H1 (cell line): ENCODE results near the gene CAPN1. TPM values are rescaled to one million over a fixed set of nuclear protein-coding genes. Genes with fewer than 3 reads are reported as not detected.

Source experiments
- CTCF ChIA-PET: fragments of 300-600 bp; sonication (Branson Sonifier 250); formaldehyde crosslinking; loops from one replicate; lab custom pipeline; 2021; ENCODE audit not compliant: partially characterized antibody; lab: Charles Lee
- POLR2A ChIA-PET: fragments of 300-600 bp; sonication (Branson Sonifier 250); formaldehyde crosslinking; loops from one replicate; lab custom pipeline; 2021; ENCODE audit warnings: inconsistent platforms; ENCODE audit not compliant: partially characterized antibody; lab: Charles Lee
- DNase-seq, 2 experiments: peaks; one replicate each; pipeline versions ENCODE4 v3.0.0 to v3.0.0-alpha.2; 2010 to 2022; ENCODE audit warnings: low spot score in 2 of 2, low read depth in 1 of 2, mixed read lengths in 1 of 2
- FAIRE-seq: peaks from 2 replicates; lab custom pipeline; 2011; peaks lifted over from hg19 to GRCh38; lab: Jason Lieb, UNC
- H2AFZ ChIP-seq: 2 replicates; pipeline ENCODE4 v1.8.1; 2012; ENCODE audit warnings: low read length, inconsistent platforms
- H2AK5ac ChIP-seq: 2 replicates; pipeline ENCODE4 v1.6.1; 2013; ENCODE audit warnings: low read depth, low read length
- H2BK120ac ChIP-seq: replicated peaks from 2 replicates; pipeline ENCODE3; 2013; ENCODE audit warnings: low read depth, low read length, inconsistent platforms
- H2BK12ac ChIP-seq: 2 replicates; pipeline ENCODE4 v1.6.1; 2013; ENCODE audit warnings: low read depth, low read length
- H2BK15ac ChIP-seq: 2 replicates; pipeline ENCODE4 v1.6.1; 2013; ENCODE audit warnings: low read length
- H2BK20ac ChIP-seq: 2 replicates; pipeline ENCODE4 v1.6.1; 2013; ENCODE audit warnings: low read length
- H2BK5ac ChIP-seq: 2 replicates; pipeline ENCODE4 v1.6.1; 2013; ENCODE audit warnings: low read depth, low read length
- H3K14ac ChIP-seq: 2 replicates; pipeline ENCODE4 v1.6.1; 2013; ENCODE audit warnings: inconsistent platforms; ENCODE audit not compliant: insufficient read length
- H3K18ac ChIP-seq: 2 replicates; pipeline ENCODE4 v1.6.1; 2013; ENCODE audit warnings: low read length; ENCODE audit errors: extremely low read depth
- H3K23ac ChIP-seq: 2 replicates; pipeline ENCODE4 v1.6.1; 2013; ENCODE audit warnings: inconsistent platforms; ENCODE audit not compliant: insufficient read length
- H3K23me2 ChIP-seq: 2 replicates; pipeline ENCODE4 v1.6.1; 2013; ENCODE audit warnings: low read depth, low read length
- H3K27ac ChIP-seq: 2 replicates; pipeline ENCODE4 v1.6.1; 2011; ENCODE audit warnings: low read depth, low read length, inconsistent platforms
- H3K27me3 ChIP-seq, 4 experiments: replicated peaks in 1 of 4; 1 replicate in 1 of 4; 2 replicates in 3 of 4; pipeline versions ENCODE4 v1.6.1 to v1.8.1; 2011 to 2013; ENCODE audit warnings: low read length in 3 of 4, mild to moderate bottlenecking in 3 of 4, inconsistent platforms in 2 of 4, mixed read lengths in 2 of 4, moderate library complexity in 1 of 4; ENCODE audit not compliant: control insufficient read depth in 3 of 4, insufficient read depth in 3 of 4; ENCODE audit errors: extremely low read depth in 1 of 4
- H3K36me3 ChIP-seq, 4 experiments: 2 replicates each; pipeline versions ENCODE4 v1.6.1 to v1.8.1; 2011 to 2013; ENCODE audit warnings: mild to moderate bottlenecking in 4 of 4, low read length in 3 of 4, moderate library complexity in 2 of 4, control low read depth in 1 of 4, inconsistent platforms in 1 of 4; ENCODE audit not compliant: insufficient read depth in 4 of 4, control insufficient read depth in 2 of 4
- H3K4ac ChIP-seq: replicated peaks from 2 replicates; pipeline ENCODE3; 2013; ENCODE audit warnings: low read length, low read depth, mixed read lengths, inconsistent platforms; ENCODE audit not compliant: insufficient read length
- H3K4me1 ChIP-seq, 4 experiments: replicated peaks in 1 of 4; 1 replicate in 1 of 4; 2 replicates in 3 of 4; pipeline versions ENCODE4 v1.6.1 to v1.8.1; 2011 to 2013; ENCODE audit warnings: low read length in 3 of 4, inconsistent platforms in 2 of 4, mixed read lengths in 1 of 4; ENCODE audit not compliant: insufficient read depth in 4 of 4, control insufficient read depth in 3 of 4
- H3K4me2 ChIP-seq, 2 experiments: 2 replicates each; pipeline versions ENCODE4 v1.6.1 to v1.8.1; 2011 to 2013; ENCODE audit warnings: low read depth in 2 of 2, low read length in 2 of 2, control low read depth in 1 of 2, inconsistent platforms in 1 of 2, mild to moderate bottlenecking in 1 of 2; ENCODE audit not compliant: insufficient read depth in 1 of 2
- H3K4me3 ChIP-seq, 4 experiments: fragments of 200-600, 300-600 bp in 1 of 4; sonication (generic), shearing (Covaris generic), sonication (Bioruptor Twin) in 1 of 4; 2 replicates each; pipeline versions ENCODE4 v1.5.1 to v1.8.1; 2011 to 2016; ENCODE audit warnings: low read length in 4 of 4, low read depth in 3 of 4, control low read depth in 2 of 4, inconsistent platforms in 2 of 4, mild to moderate bottlenecking in 2 of 4, mixed read lengths in 1 of 4, moderate library complexity in 1 of 4; ENCODE audit not compliant: insufficient read depth in 2 of 4; ENCODE audit errors: extremely low read depth in 1 of 4
- H3K56ac ChIP-seq: replicated peaks from 2 replicates; pipeline ENCODE3; 2013; ENCODE audit warnings: low read depth, mild to moderate bottlenecking, mixed read lengths, low read length, inconsistent platforms; ENCODE audit not compliant: insufficient read length
- H3K79me1 ChIP-seq: 2 replicates; pipeline ENCODE4 v1.6.1; 2013; ENCODE audit warnings: low read depth, low read length, control low read depth
- H3K79me2 ChIP-seq, 2 experiments: 2 replicates each; pipeline versions ENCODE4 v1.6.1 to v1.8.1; 2012 to 2013; ENCODE audit warnings: low read length in 2 of 2, mild to moderate bottlenecking in 2 of 2, inconsistent platforms in 1 of 2; ENCODE audit not compliant: insufficient read depth in 2 of 2, control insufficient read depth in 1 of 2
- H3K9ac ChIP-seq, 4 experiments: replicated peaks in 1 of 4; 1 replicate in 1 of 4; 2 replicates in 3 of 4; pipeline versions ENCODE4 v1.6.1 to v1.8.1; 2011 to 2013; ENCODE audit warnings: low read depth in 3 of 4, low read length in 3 of 4, control low read depth in 2 of 4, mild to moderate bottlenecking in 2 of 4, moderate library complexity in 2 of 4, inconsistent platforms in 1 of 4; ENCODE audit errors: extremely low read depth in 1 of 4
- H3K9me3 ChIP-seq, 2 experiments: 2 replicates each; pipeline versions ENCODE4 v1.6.1 to v1.8.1; 2012 to 2013; ENCODE audit warnings: mild to moderate bottlenecking in 2 of 2, moderate library complexity in 2 of 2, control low read depth in 1 of 2, inconsistent platforms in 1 of 2, low read depth in 1 of 2, low read length in 1 of 2, mixed read lengths in 1 of 2; ENCODE audit not compliant: insufficient read depth in 2 of 2
- H4K20me1 ChIP-seq, 2 experiments: replicated peaks in 1 of 2; 2 replicates each; pipeline versions ENCODE3 to v1.8.1; 2011 to 2013; ENCODE audit warnings: inconsistent platforms in 2 of 2, low read length in 2 of 2, mild to moderate bottlenecking in 1 of 2; ENCODE audit not compliant: insufficient read depth in 2 of 2, control insufficient read depth in 1 of 2
- H4K5ac ChIP-seq: 2 replicates; pipeline ENCODE4 v1.6.1; 2013; ENCODE audit warnings: low read length, low read depth, mixed read lengths, inconsistent platforms; ENCODE audit not compliant: insufficient read length
- H4K8ac ChIP-seq: 2 replicates; pipeline ENCODE4 v1.8.0; 2013; ENCODE audit warnings: mild to moderate bottlenecking, moderate library complexity, low read length, inconsistent platforms; ENCODE audit not compliant: insufficient read depth; ENCODE audit errors: extremely low read depth
- H4K91ac ChIP-seq: replicated peaks from 2 replicates; pipeline ENCODE3; 2013; ENCODE audit warnings: low read length, mixed read lengths, inconsistent platforms; ENCODE audit not compliant: insufficient read length
- CBX5 ChIP-seq: fragments of 300-800, 300-1000 bp; sonication (generic); IDR thresholded peaks from 2 replicates; pipeline ENCODE4 v1.7.1; 2016; ENCODE audit warnings: antibody characterized with exemption, low read length, low read depth
- CHD2 ChIP-seq: IDR thresholded peaks from 2 replicates; pipeline ENCODE4 v1.6.1; 2012; ENCODE audit warnings: low read length, improper control_type of control experiment
- NANOG ChIP-seq: IDR thresholded peaks from 2 replicates; pipeline ENCODE4 v1.6.1; 2011; ENCODE audit warnings: low read length, low read depth, mild to moderate bottlenecking, inconsistent platforms; ENCODE audit not compliant: insufficient read depth, poor library complexity, severe bottlenecking
- NRF1 ChIP-seq: IDR thresholded peaks from 2 replicates; pipeline ENCODE4 v1.6.1; 2011; ENCODE audit warnings: mild to moderate bottlenecking, low read depth, low read length, improper control_type of control experiment
- POLR2AphosphoS5 ChIP-seq: IDR thresholded peaks from 2 replicates; pipeline ENCODE4 v1.6.1; 2011; ENCODE audit warnings: low read depth, low read length
- RFX5 ChIP-seq: IDR thresholded peaks from 2 replicates; pipeline ENCODE4 v1.6.1; 2011; ENCODE audit warnings: low read depth, low read length, improper control_type of control experiment, borderline replicate concordance
- SIRT6 ChIP-seq: IDR thresholded peaks from one replicate; pipeline ENCODE4 v1.7.1; 2012; ENCODE audit warnings: low read length, inconsistent platforms
- WGBS, 2 experiments: shearing (Covaris generic) in 1 of 2; methylation state at CpG; one replicate each; pipeline versions ENCODE4 v1.1.6 to v1.1.7; 2013 to 2015; ENCODE audit warnings: low lambda C conversion rate in 2 of 2, mixed read lengths in 2 of 2, inconsistent platforms in 1 of 2, low coverage in 1 of 2, missing lambda C conversion rate in 1 of 2; ENCODE audit not compliant: insufficient replicate concordance in 2 of 2, insufficient coverage in 1 of 2, insufficient read length in 1 of 2; ENCODE audit errors: extremely low coverage in 1 of 2, missing lambda C conversion rate in 1 of 2; 5-methylcytosine and 5-hydroxymethylcytosine counted together
- polyA plus RNA-seq, 7 experiments: library from polyadenylated mRNA; depleted of rRNA in 3 of 7; stranded (reverse) in 5 of 7; unstranded in 2 of 7; fragments of >200 nt in 5 of 7; fragments of 200-250 nt in 2 of 7; gene quantifications; 1 replicate in 5 of 7; 2 replicates in 1 of 7; 4 replicates in 1 of 7; pipeline versions ENCODE4 v1.2.1 to v1.2.3, GENCODE V29; 2011 to 2013; ENCODE audit warnings: missing spikeins in 2 of 7, mixed read lengths in 2 of 7
- total RNA-seq: library from RNA; stranded (reverse); fragmentation: NEBNext Ultra II Directional; extraction: Animal tissue kit (Norgen Biotek cat#: 25700); gene quantifications from 2 replicates; pipeline ENCODE4 v1.2.1, GENCODE V29; 2021
- TF ChIP-seq, protein P1 (sequence below): IDR thresholded peaks from 2 replicates; pipeline ENCODE4 v1.6.1; 2011; ENCODE audit warnings: low read length, improper control_type of control experiment
- TF ChIP-seq, protein P2 (sequence below): IDR thresholded peaks from 2 replicates; pipeline ENCODE4 v1.6.1; 2011; ENCODE audit warnings: low read depth, mild to moderate bottlenecking, low read length; ENCODE audit not compliant: insufficient read depth

CAPN1 gene
- total and polyA plus RNA-seq, 2 of the 8 experiments (the other 6 are each of a cell fraction or from before 2014, with no cell fraction given), result 194 to 233 TPM

GRCh38 chr11:65241134-65241533 is 59.4 kb downstream of the CAPN1 start:
- POLR2A ChIA-PET, result interaction anchor here (1.1 to 6.8 kb wide), 4 partner anchors 10 to 35 kb away, joined by 3 to 38 read pairs (median 4); no protein-coding TSS in a partner anchor
- CTCF ChIA-PET, result interaction anchor here (1.2 to 5.7 kb wide), 2 partner anchors 9 to 15 kb away, joined by 4 to 35 read pairs; no protein-coding TSS in a partner anchor
- TF ChIP-seq, protein P1, sequence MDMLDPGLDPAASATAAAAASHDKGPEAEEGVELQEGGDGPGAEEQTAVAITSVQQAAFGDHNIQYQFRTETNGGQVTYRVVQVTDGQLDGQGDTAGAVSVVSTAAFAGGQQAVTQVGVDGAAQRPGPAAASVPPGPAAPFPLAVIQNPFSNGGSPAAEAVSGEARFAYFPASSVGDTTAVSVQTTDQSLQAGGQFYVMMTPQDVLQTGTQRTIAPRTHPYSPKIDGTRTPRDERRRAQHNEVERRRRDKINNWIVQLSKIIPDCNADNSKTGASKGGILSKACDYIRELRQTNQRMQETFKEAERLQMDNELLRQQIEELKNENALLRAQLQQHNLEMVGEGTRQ, result no peak
- TF ChIP-seq SIRT6 (no peak), POLR2AphosphoS5 (no peak), NRF1 (no peak), CBX5 (no peak), RFX5 (no peak), CHD2 (no peak), NANOG (no peak)
- TF ChIP-seq, protein P2, sequence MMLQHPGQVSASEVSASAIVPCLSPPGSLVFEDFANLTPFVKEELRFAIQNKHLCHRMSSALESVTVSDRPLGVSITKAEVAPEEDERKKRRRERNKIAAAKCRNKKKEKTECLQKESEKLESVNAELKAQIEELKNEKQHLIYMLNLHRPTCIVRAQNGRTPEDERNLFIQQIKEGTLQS, result no peak

More at GRCh38 chr11:65241134-65241533, 59.4 kb downstream of the CAPN1 start:
- DNase-seq (no peak), FAIRE-seq (no peak)
- no peak overlapping the region for H2BK20ac ChIP-seq
- no peak overlapping the region; the same call in 1 of the 2 replicates for H3K18ac ChIP-seq
- H3K4me3 ChIP-seq, result no peak overlapping the region
- H2BK5ac ChIP-seq, result no peak overlapping the region
- H4K8ac ChIP-seq, result no peak overlapping the region
- no peak overlapping the region for H3K9ac ChIP-seq
- no peak overlapping the region for H2AFZ ChIP-seq
- no peaks in the 10 kb centered on the region for H3K36me3 ChIP-seq
- WGBS, 2 experiments, result 76% methylated on average over 5 of the region's 5 CpGs; no CpG with 5 or more reads in 1 of the 2 experiments
- peaks cover 3 to 12% (median 5%) of the 10 kb centered on the region in 4 experiments; a peak in 5 of 7 replicates for H3K4me1 ChIP-seq
- no peak overlapping the region for H4K5ac ChIP-seq
- H4K20me1 ChIP-seq, result no peaks in the 10 kb centered on the region
- no peak overlapping the region for H2BK12ac ChIP-seq
- H2BK15ac ChIP-seq, result no peak overlapping the region
- no peak overlapping the region for H3K4me2 ChIP-seq
- no peak overlapping the region for H3K27ac ChIP-seq
- no peak overlapping the region for H2BK120ac ChIP-seq
- H3K9me3 ChIP-seq, result no peaks in the 10 kb centered on the region
- no peak overlapping the region for H3K23ac ChIP-seq
- H3K56ac ChIP-seq, result no peak overlapping the region
- H4K91ac ChIP-seq, result no peak overlapping the region
- H3K27me3 ChIP-seq, result no peaks in the 10 kb centered on the region
- no peaks in the 10 kb centered on the region for H3K23me2 ChIP-seq
- H3K4ac ChIP-seq, result no peak overlapping the region
- H3K79me2 ChIP-seq, result no peaks in the 10 kb centered on the region
- no peak overlapping the region for H2AK5ac ChIP-seq
- no peaks in the 10 kb centered on the region for H3K79me1 ChIP-seq
- no peak overlapping the region for H3K14ac ChIP-seq
